NCI-H446 treated with DMSO at 0.1 percent for 48 hours (cell line): ENCODE data around the gene PLA2G4B.

Experiments
- DNase-seq: peaks from one replicate; lab custom pipeline; 2025; lab: John Stamatoyannopoulos, UW

PLA2G4B gene

GRCh38 chr15:41872166-41872747 is 33.6 kb downstream of the PLA2G4B start:
- no peak for DNase-seq

- DNase-seq: no peak
Measured at GRCh38 chr15:41873711-41874110, 35.1 kb downstream of the PLA2G4B start.

GRCh38 chr15:41874736-41875135 is 36.1 kb downstream of the PLA2G4B start:
- no peak for DNase-seq

- no peak for DNase-seq
Measured at GRCh38 chr15:41876007-41876406, 37.4 kb downstream of the PLA2G4B start.

GRCh38 chr15:41876689-41877088 is 38.0 kb downstream of the PLA2G4B start:
- DNase-seq: no peak

- no peak for DNase-seq
Measured at GRCh38 chr15:41877631-41878354, 39.1 kb downstream of the PLA2G4B start.

GRCh38 chr15:41878355-41878699 is 39.7 kb downstream of the PLA2G4B start:
- no peak for DNase-seq

GRCh38 chr15:41879321-41879845 is 40.7 kb downstream of the PLA2G4B start:
- DNase-seq: no peak

GRCh38 chr15:41880156-41880877 is 41.7 kb downstream of the PLA2G4B start:
- DNase-seq: no peak

- no peak for DNase-seq
Measured at GRCh38 chr15:41881086-41881485, 42.4 kb downstream of the PLA2G4B start.

- DNase-seq: no peak
Measured at GRCh38 chr15:41881550-41881919, 42.9 kb downstream of the PLA2G4B start.

- DNase-seq: no peak
Measured at GRCh38 chr15:41881920-41882688, 43.5 kb downstream of the PLA2G4B start.

- no peak for DNase-seq
Measured at GRCh38 chr15:41882689-41883483, 44.2 kb downstream of the PLA2G4B start.

- no peak for DNase-seq
Measured at GRCh38 chr15:41883484-41883825, 44.8 kb downstream of the PLA2G4B start.

GRCh38 chr15:41884458-41884857 is 45.8 kb downstream of the PLA2G4B start:
- no peak for DNase-seq

GRCh38 chr15:41885321-41885720 is 46.7 kb downstream of the PLA2G4B start:
- DNase-seq: no peak

GRCh38 chr15:41885841-41886240 is 47.2 kb downstream of the PLA2G4B start:
- no peak for DNase-seq

- no peak for DNase-seq
Measured at GRCh38 chr15:41886741-41887140, 48.1 kb downstream of the PLA2G4B start.

- DNase-seq: no peak
Measured at GRCh38 chr15:41887161-41887560, 48.5 kb downstream of the PLA2G4B start.

- no peak for DNase-seq
Measured at GRCh38 chr15:41887893-41888292, 49.2 kb downstream of the PLA2G4B start.

GRCh38 chr15:41888662-41889253 is 50.1 kb downstream of the PLA2G4B start:
- DNase-seq: no peak
